HepG2 (cell line): ENCODE results near the gene NAV2. TPM values are rescaled to one million over a fixed set of nuclear protein-coding genes. Genes with fewer than 3 reads are reported as not detected.

Experiments
- CC2D1A ChIP-seq: sonication (generic); formaldehyde crosslinking; IDR thresholded peaks from 2 replicates; pipeline ENCODE4 v1.8.1; 2023; ENCODE audit warnings: mild to moderate bottlenecking, missing genetic modification reagents
- FOXJ3 ChIP-seq: sonication (generic); formaldehyde crosslinking; IDR thresholded peaks from 2 replicates; pipeline ENCODE4 v1.4.0; 2020; ENCODE audit warnings: missing genetic modification reagents, mild to moderate bottlenecking, borderline replicate concordance
- FOXK1 ChIP-seq: sonication (generic); formaldehyde crosslinking; IDR thresholded peaks from 2 replicates; pipeline ENCODE4 v1.4.0; 2020; ENCODE audit warnings: low read depth, missing genetic modification reagents, borderline replicate concordance
- HMGA1 ChIP-seq: sonication (generic); formaldehyde crosslinking; conservative IDR thresholded peaks from 2 replicates; pipeline ENCODE4 v1.4.0; 2020; ENCODE audit warnings: missing genetic modification reagents
- IRF2 ChIP-seq: IDR thresholded peaks from 2 replicates; pipeline ENCODE4 v1.6.1; 2018; ENCODE audit warnings: missing genetic modification reagents, missing compliant biosample characterization
- JUNB ChIP-seq: sonication (generic); formaldehyde crosslinking; IDR thresholded peaks from 2 replicates; pipeline ENCODE4 v1.8.0; 2022; ENCODE audit warnings: missing genetic modification reagents, mild to moderate bottlenecking, borderline replicate concordance
- MEIS2 ChIP-seq: sonication (generic); formaldehyde crosslinking; IDR thresholded peaks from 2 replicates; pipeline ENCODE4 v1.9.0; 2021; ENCODE audit warnings: mild to moderate bottlenecking, missing genetic modification reagents
- MIER3 ChIP-seq: IDR thresholded peaks from 2 replicates; pipeline ENCODE4 v1.6.1; 2016; ENCODE audit warnings: missing compliant biosample characterization, borderline replicate concordance
- NFYB ChIP-seq: sonication (generic); formaldehyde crosslinking; IDR thresholded peaks from 2 replicates; pipeline ENCODE4 v1.4.0; 2020; ENCODE audit warnings: missing genetic modification reagents
- SOX5 ChIP-seq: IDR thresholded peaks from 2 replicates; pipeline ENCODE4 v1.6.1; 2016; ENCODE audit warnings: borderline replicate concordance
- ZNF674 ChIP-seq: sonication (generic); formaldehyde crosslinking; IDR thresholded peaks from 2 replicates; pipeline ENCODE4 v1.5.0; 2020; ENCODE audit warnings: low read depth, mild to moderate bottlenecking, missing genetic modification reagents
- ZNF788 ChIP-seq: sonication (generic); formaldehyde crosslinking; IDR thresholded peaks from 2 replicates; pipeline ENCODE4 v1.5.0; 2020; ENCODE audit warnings: mild to moderate bottlenecking, missing genetic modification reagents, borderline replicate concordance
- polyA plus RNA-seq, 8 experiments: library from polyadenylated mRNA; depleted of rRNA in 3 of 8; stranded (reverse) in 7 of 8; unstranded in 1 of 8; fragments of >200 nt; fragmentation: Illumina TruSeq in 4 of 8; extraction: Trizol in 4 of 8; gene quantifications; 2 replicates each; pipeline versions ENCODE4 v1.2.1 to v1.2.3, GENCODE V29; 2011 to 2016; ENCODE audit warnings: low read depth in 4 of 8, missing spikeins in 1 of 8, mixed read lengths in 1 of 8; ENCODE audit not compliant: insufficient read depth in 1 of 8
- total RNA-seq, 5 experiments: library from RNA; depleted of rRNA; stranded (reverse); fragments of >200 nt; fragmentation: Illumina TruSeq; extraction: Trizol; gene quantifications; 2 replicates each; pipeline ENCODE4 v1.2.3, GENCODE V29; 2016; ENCODE audit warnings: low read depth in 1 of 5
- TF ChIP-seq, protein P1 (sequence below): sonication (generic); formaldehyde crosslinking; IDR thresholded peaks from 2 replicates; pipeline ENCODE4 v1.4.0; 2020; ENCODE audit warnings: missing genetic modification reagents, borderline replicate concordance
- TF ChIP-seq, protein P2 (sequence below): sonication (generic); formaldehyde crosslinking; IDR thresholded peaks from 2 replicates; pipeline ENCODE4 v1.5.0; 2020; ENCODE audit warnings: mild to moderate bottlenecking, missing genetic modification reagents
- TF ChIP-seq, protein P3 (sequence below), 2 experiments: sonication (generic) in 1 of 2; formaldehyde crosslinking in 1 of 2; IDR thresholded peaks; 2 replicates each; pipeline versions ENCODE4 v1.4.0 to v1.6.1; 2018 to 2020; ENCODE audit warnings: missing genetic modification reagents in 2 of 2, borderline replicate concordance in 1 of 2, low read depth in 1 of 2, mild to moderate bottlenecking in 1 of 2, missing biosample characterization in 1 of 2
- TF ChIP-seq, protein P4 (sequence below): sonication (generic); formaldehyde crosslinking; IDR thresholded peaks from 2 replicates; pipeline ENCODE4 v1.4.0; 2020; ENCODE audit warnings: missing genetic modification reagents, mild to moderate bottlenecking, borderline replicate concordance
- TF ChIP-seq, protein P5 (sequence below): sonication (generic); formaldehyde crosslinking; IDR thresholded peaks from 2 replicates; pipeline ENCODE4 v1.5.0; 2020; ENCODE audit warnings: mild to moderate bottlenecking, missing genetic modification reagents, moderate library complexity

NAV2 gene
- total and polyA plus RNA-seq, 2 of the 13 experiments (the other 11 are each of a cell fraction or from before 2014, with no cell fraction given), result 9.3 to 34.6 TPM

DNA sequence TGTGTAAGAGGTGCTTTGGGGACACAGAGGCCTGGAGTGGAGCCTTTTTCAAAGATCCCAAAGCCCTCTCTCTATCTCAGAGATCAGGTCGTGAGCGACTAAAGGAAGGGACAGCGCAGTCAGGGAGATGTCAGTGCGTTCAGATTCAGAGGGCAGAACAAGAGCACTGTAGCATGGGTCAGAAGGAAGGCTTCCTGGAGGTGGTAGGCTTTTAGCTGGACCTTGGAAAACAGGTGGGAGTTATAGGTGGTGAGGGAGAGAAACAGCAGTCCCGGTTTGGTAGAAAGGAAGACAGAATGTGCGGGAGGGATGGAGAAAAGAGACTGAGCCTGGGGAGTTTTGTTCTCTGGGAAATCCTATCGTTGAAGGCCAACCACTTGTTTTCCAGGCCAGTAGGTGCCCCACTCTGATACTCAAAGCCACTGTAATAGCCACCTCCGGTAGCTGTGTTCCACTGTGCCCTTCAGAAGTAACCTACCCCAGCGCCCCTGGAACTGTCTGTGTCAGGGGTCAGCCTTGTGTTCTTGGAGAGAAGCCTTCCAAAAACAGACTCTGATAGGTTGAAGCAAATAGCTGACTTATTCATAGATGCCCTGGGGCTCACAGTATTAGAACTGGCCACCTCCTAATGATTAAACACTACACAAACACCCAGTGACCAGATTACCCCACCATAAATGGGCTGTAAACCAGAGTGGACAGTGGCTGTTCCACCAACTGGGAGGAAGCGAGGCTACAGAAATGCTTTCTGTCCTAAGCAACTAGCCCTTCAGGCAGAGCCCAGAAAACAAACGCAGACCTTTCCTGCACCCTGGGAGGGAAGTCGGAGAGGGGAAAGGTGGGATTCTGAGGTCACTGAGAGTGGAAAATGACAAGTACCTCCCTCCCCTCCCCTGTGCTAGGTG lies 289.9 kb downstream of the NAV2 start (continued):
- TF ChIP-seq HMGA1 (no peak), SOX5 (CRISPR knock-in tag) (peak; percentile 62), NFYB (CRISPR knock-in tag) (no peak), ZNF674 (CRISPR knock-in tag) (no peak), MEIS2 (CRISPR knock-in tag) (0 out of 2 replicates have a peak, but pooled peaks have one; percentile 24), MIER3 (no peak; the same call in 1 of the 2 replicates), FOXJ3 (CRISPR knock-in tag) (peak; percentile 26; the same call in 1 of the 2 replicates), ZNF788 (CRISPR knock-in tag) (no peak; the same call in 1 of the 2 replicates), CC2D1A (no peak), JUNB (CRISPR knock-in tag) (no peak), IRF2 (CRISPR knock-in tag) (0 out of 2 replicates have a peak, but pooled peaks have one; percentile 55), FOXK1 (peak; percentile 50; the same call in 1 of the 2 replicates)
- TF ChIP-seq, protein P1, sequence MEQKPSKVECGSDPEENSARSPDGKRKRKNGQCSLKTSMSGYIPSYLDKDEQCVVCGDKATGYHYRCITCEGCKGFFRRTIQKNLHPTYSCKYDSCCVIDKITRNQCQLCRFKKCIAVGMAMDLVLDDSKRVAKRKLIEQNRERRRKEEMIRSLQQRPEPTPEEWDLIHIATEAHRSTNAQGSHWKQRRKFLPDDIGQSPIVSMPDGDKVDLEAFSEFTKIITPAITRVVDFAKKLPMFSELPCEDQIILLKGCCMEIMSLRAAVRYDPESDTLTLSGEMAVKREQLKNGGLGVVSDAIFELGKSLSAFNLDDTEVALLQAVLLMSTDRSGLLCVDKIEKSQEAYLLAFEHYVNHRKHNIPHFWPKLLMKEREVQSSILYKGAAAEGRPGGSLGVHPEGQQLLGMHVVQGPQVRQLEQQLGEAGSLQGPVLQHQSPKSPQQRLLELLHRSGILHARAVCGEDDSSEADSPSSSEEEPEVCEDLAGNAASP, result peak; percentile 53; the same call in 1 of the 2 replicates
- TF ChIP-seq, protein P2, sequence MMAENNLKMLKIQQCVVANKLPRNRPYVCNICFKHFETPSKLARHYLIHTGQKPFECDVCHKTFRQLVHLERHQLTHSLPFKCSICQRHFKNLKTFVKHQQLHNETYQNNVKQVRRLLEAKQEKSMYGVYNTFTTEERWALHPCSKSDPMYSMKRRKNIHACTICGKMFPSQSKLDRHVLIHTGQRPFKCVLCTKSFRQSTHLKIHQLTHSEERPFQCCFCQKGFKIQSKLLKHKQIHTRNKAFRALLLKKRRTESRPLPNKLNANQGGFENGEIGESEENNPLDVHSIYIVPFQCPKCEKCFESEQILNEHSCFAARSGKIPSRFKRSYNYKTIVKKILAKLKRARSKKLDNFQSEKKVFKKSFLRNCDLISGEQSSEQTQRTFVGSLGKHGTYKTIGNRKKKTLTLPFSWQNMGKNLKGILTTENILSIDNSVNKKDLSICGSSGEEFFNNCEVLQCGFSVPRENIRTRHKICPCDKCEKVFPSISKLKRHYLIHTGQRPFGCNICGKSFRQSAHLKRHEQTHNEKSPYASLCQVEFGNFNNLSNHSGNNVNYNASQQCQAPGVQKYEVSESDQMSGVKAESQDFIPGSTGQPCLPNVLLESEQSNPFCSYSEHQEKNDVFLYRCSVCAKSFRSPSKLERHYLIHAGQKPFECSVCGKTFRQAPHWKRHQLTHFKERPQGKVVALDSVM (CRISPR knock-in tag), result no peak
- TF ChIP-seq, protein P3, sequence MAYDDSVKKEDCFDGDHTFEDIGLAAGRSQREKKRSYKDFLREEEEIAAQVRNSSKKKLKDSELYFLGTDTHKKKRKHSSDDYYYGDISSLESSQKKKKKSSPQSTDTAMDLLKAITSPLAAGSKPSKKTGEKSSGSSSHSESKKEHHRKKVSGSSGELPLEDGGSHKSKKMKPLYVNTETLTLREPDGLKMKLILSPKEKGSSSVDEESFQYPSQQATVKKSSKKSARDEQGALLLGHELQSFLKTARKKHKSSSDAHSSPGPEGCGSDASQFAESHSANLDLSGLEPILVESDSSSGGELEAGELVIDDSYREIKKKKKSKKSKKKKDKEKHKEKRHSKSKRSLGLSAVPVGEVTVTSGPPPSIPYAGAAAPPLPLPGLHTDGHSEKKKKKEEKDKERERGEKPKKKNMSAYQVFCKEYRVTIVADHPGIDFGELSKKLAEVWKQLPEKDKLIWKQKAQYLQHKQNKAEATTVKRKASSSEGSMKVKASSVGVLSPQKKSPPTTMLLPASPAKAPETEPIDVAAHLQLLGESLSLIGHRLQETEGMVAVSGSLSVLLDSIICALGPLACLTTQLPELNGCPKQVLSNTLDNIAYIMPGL (CRISPR knock-in tag; IDR thresholded peaks at IDR 0.05; ENCODE audit: borderline replicate concordance in 1 of 2, low read depth in 1 of 2), result no peak; a peak in 1 of 4 replicates
- TF ChIP-seq, protein P4, sequence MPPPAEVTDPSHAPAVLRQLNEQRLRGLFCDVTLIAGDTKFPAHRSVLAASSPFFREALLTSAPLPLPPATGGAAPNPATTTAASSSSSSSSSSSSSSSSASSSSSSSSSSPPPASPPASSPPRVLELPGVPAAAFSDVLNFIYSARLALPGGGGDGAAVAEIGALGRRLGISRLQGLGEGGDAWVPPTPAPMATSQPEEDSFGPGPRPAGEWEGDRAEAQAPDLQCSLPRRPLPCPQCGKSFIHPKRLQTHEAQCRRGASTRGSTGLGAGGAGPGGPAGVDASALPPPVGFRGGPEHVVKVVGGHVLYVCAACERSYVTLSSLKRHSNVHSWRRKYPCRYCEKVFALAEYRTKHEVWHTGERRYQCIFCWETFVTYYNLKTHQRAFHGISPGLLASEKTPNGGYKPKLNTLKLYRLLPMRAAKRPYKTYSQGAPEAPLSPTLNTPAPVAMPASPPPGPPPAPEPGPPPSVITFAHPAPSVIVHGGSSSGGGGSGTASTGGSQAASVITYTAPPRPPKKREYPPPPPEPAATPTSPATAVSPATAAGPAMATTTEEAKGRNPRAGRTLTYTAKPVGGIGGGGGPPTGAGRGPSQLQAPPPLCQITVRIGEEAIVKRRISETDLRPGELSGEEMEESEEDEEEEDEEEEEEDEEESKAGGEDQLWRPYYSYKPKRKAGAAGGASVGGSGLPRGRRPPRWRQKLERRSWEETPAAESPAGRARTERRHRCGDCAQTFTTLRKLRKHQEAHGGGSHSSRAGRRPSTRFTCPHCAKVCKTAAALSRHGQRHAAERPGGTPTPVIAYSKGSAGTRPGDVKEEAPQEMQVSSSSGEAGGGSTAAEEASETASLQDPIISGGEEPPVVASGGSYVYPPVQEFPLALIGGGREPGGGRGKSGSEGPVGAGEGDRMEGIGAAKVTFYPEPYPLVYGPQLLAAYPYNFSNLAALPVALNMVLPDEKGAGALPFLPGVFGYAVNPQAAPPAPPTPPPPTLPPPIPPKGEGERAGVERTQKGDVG (CRISPR knock-in tag), result peak; percentile 62; the same call in 1 of the 2 replicates
- TF ChIP-seq, protein P5, sequence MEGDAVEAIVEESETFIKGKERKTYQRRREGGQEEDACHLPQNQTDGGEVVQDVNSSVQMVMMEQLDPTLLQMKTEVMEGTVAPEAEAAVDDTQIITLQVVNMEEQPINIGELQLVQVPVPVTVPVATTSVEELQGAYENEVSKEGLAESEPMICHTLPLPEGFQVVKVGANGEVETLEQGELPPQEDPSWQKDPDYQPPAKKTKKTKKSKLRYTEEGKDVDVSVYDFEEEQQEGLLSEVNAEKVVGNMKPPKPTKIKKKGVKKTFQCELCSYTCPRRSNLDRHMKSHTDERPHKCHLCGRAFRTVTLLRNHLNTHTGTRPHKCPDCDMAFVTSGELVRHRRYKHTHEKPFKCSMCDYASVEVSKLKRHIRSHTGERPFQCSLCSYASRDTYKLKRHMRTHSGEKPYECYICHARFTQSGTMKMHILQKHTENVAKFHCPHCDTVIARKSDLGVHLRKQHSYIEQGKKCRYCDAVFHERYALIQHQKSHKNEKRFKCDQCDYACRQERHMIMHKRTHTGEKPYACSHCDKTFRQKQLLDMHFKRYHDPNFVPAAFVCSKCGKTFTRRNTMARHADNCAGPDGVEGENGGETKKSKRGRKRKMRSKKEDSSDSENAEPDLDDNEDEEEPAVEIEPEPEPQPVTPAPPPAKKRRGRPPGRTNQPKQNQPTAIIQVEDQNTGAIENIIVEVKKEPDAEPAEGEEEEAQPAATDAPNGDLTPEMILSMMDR, result peak; percentile 33
